WTC11 (cell line): ENCODE data around the gene C11orf52. TPM values are rescaled to one million over a fixed set of nuclear protein-coding genes. Genes with fewer than 3 reads are reported as not detected.

Experiments used
- ATAC-seq: fragments of 200-7000 bp; cut with Tn5 transposase; 2 replicates; pipeline ENCODE4 v1.10.0; 2021; ENCODE audit warnings: mild to moderate bottlenecking, moderate library complexity
- CTCF ChIA-PET: fragments of 300-600 bp; sonication (Branson Sonifier 250); formaldehyde crosslinking; loops from one replicate; lab custom pipeline; 2021; ENCODE audit warnings: antibody characterized with exemption; lab: Charles Lee
- POLR2A ChIA-PET: fragments of 350-600 bp; sonication (Branson Sonifier 250); formaldehyde crosslinking; loops from one replicate; lab custom pipeline; 2021; ENCODE audit warnings: antibody characterized with exemption; lab: Charles Lee
- DNase-seq: peaks from one replicate; pipeline ENCODE4 v3.0.0; 2021; ENCODE audit warnings: low spot score
- H3K27ac Mint-ChIP-seq: 2 replicates; pipeline ENCODE4 v1.8.0; 2021; ENCODE audit warnings: mixed read lengths
- H3K27me3 Mint-ChIP-seq: 2 replicates; pipeline ENCODE4 v1.8.0; 2021; ENCODE audit warnings: low read depth, mild to moderate bottlenecking, moderate library complexity, mixed read lengths
- H3K36me3 Mint-ChIP-seq: 2 replicates; pipeline ENCODE4 v1.8.0; 2021; ENCODE audit warnings: mixed read lengths
- H3K4me1 Mint-ChIP-seq: 2 replicates; pipeline ENCODE4 v1.8.0; 2022; ENCODE audit warnings: mixed read lengths
- H3K4me3 Mint-ChIP-seq: 2 replicates; pipeline ENCODE4 v1.8.0; 2021; ENCODE audit warnings: mild to moderate bottlenecking, moderate library complexity, mixed read lengths
- H3K9me3 Mint-ChIP-seq: 2 replicates; pipeline ENCODE4 v1.8.0; 2021; ENCODE audit warnings: mixed read lengths
- AR ChIP-seq: fragments of 250-450 bp; sonication (Bioruptor Pico); IDR thresholded peaks from 2 replicates; pipeline ENCODE4 v1.9.0; 2021; ENCODE audit warnings: mild to moderate bottlenecking
- ARID4B ChIP-seq: sonication (generic); formaldehyde crosslinking; IDR thresholded peaks from 2 replicates; pipeline ENCODE4 v1.8.0; 2023; ENCODE audit warnings: missing genetic modification reagents, mild to moderate bottlenecking, borderline replicate concordance
- CREM ChIP-seq: sonication (generic); formaldehyde crosslinking; IDR thresholded peaks from 2 replicates; pipeline ENCODE4 v1.8.1; 2022; ENCODE audit warnings: mild to moderate bottlenecking, missing genetic modification reagents, moderate library complexity
- GABPB1 ChIP-seq: sonication (generic); formaldehyde crosslinking; IDR thresholded peaks from 2 replicates; pipeline ENCODE4 v1.8.1; 2023; ENCODE audit warnings: mild to moderate bottlenecking, missing genetic modification reagents
- GRHL2 ChIP-seq: fragments of 250-450 bp; sonication (Bioruptor Pico); IDR thresholded peaks from 2 replicates; pipeline ENCODE4 v1.8.0; 2022; ENCODE audit warnings: mild to moderate bottlenecking, moderate library complexity; ENCODE audit not compliant: insufficient replicate concordance, severe bottlenecking
- HMGXB4 ChIP-seq: sonication (generic); formaldehyde crosslinking; IDR thresholded peaks from 2 replicates; pipeline ENCODE4 v1.8.1; 2023; ENCODE audit warnings: mild to moderate bottlenecking, moderate library complexity, missing genetic modification reagents
- KAT7 ChIP-seq: sonication (generic); formaldehyde crosslinking; IDR thresholded peaks from 2 replicates; pipeline ENCODE4 v1.8.1; 2023; ENCODE audit warnings: missing genetic modification reagents, mild to moderate bottlenecking, borderline replicate concordance
- MAX ChIP-seq: sonication (generic); formaldehyde crosslinking; IDR thresholded peaks from 2 replicates; pipeline ENCODE4 v1.8.0; 2022; ENCODE audit warnings: mild to moderate bottlenecking, missing genetic modification reagents
- PRDM15 ChIP-seq: sonication (generic); formaldehyde crosslinking; IDR thresholded peaks from 2 replicates; pipeline ENCODE4 v1.8.0; 2022; ENCODE audit warnings: missing genetic modification reagents
- PRRX2 ChIP-seq: fragments of 250-450 bp; sonication (Bioruptor Pico); IDR thresholded peaks from 2 replicates; pipeline ENCODE4 v1.8.0; 2021; ENCODE audit warnings: mild to moderate bottlenecking
- SMAD3 ChIP-seq: sonication (generic); formaldehyde crosslinking; IDR thresholded peaks from 2 replicates; pipeline ENCODE4 v1.8.0; 2022; ENCODE audit warnings: missing genetic modification reagents, mild to moderate bottlenecking, borderline replicate concordance
- SMAD4 ChIP-seq: sonication (generic); formaldehyde crosslinking; IDR thresholded peaks from 2 replicates; pipeline ENCODE4 v1.8.0; 2022; ENCODE audit warnings: mild to moderate bottlenecking, missing genetic modification reagents
- SP1 ChIP-seq: sonication (generic); formaldehyde crosslinking; conservative IDR thresholded peaks from 2 replicates; pipeline ENCODE4 v1.8.1; 2022; ENCODE audit warnings: missing genetic modification reagents
- TEAD1 ChIP-seq: sonication (generic); formaldehyde crosslinking; IDR thresholded peaks from 2 replicates; pipeline ENCODE4 v1.8.0; 2022; ENCODE audit warnings: mild to moderate bottlenecking, missing genetic modification reagents
- ZBTB43 ChIP-seq: sonication (generic); formaldehyde crosslinking; IDR thresholded peaks from 2 replicates; pipeline ENCODE4 v1.8.1; 2023; ENCODE audit warnings: mild to moderate bottlenecking, missing genetic modification reagents
- ZNF219 ChIP-seq: sonication (generic); formaldehyde crosslinking; IDR thresholded peaks from 2 replicates; pipeline ENCODE4 v1.8.0; 2023; ENCODE audit warnings: missing genetic modification reagents, mild to moderate bottlenecking, borderline replicate concordance
- ZNF232 ChIP-seq: sonication (generic); formaldehyde crosslinking; IDR thresholded peaks from 2 replicates; pipeline ENCODE4 v1.8.0; 2022; ENCODE audit warnings: mild to moderate bottlenecking, missing genetic modification reagents
- ZNF416 ChIP-seq: fragments of 250-450 bp; sonication (Bioruptor Pico); IDR thresholded peaks from 2 replicates; pipeline ENCODE4 v1.9.0; 2021; ENCODE audit warnings: mild to moderate bottlenecking, inconsistent platforms
- total RNA-seq: library from RNA; stranded (reverse); gene quantifications from 3 replicates; pipeline ENCODE4 v1.2.3, GENCODE V29; 2021
- TF ChIP-seq, protein P1 (sequence below): sonication (generic); formaldehyde crosslinking; IDR thresholded peaks from 2 replicates; pipeline ENCODE4 v1.8.0; 2022; ENCODE audit warnings: mild to moderate bottlenecking, missing genetic modification reagents
- TF ChIP-seq, protein P2 (sequence below): sonication (generic); formaldehyde crosslinking; IDR thresholded peaks from 2 replicates; pipeline ENCODE4 v1.8.1; 2022; ENCODE audit warnings: mild to moderate bottlenecking, moderate library complexity, missing genetic modification reagents

C11orf52 gene
- total RNA-seq, 1 experiment from 2014 or later: 2.1 TPM

GRCh38 chr11:111878849-111879636 lies 39.7 kb upstream of the C11orf52 start, which contains the start of the genes CFAP68 and FDXACB1:
Gene CFAP68, plus strand, starts transcription at chr11:111879541. Its CDS starts 20 bp downstream, at chr11:111879561.
Gene FDXACB1, minus strand, starts transcription at chr11:111879165. Its CDS starts 33 bp downstream, at chr11:111879132.
- CTCF ChIA-PET: interaction anchor here (1.1 to 2.0 kb wide), 3 partner anchors 40 to 103 kb away, joined by 4 to 13 read pairs (median 6); partner anchors contain the start of gene C11orf52
- peaks cover 6% of the 10 kb centered on the region for H3K4me1 Mint-ChIP-seq
- ATAC-seq (peak; percentile 96), DNase-seq (peak; percentile 98)
- no peaks in the 10 kb centered on the region for H3K36me3 Mint-ChIP-seq
- peak within 1 kb of the TSS; percentile 100 for H3K27ac Mint-ChIP-seq
- H3K9me3 Mint-ChIP-seq: no peaks in the 10 kb centered on the region
- peak within 1 kb of the TSS; percentile 92 for H3K4me3 Mint-ChIP-seq
- peaks cover 2% of the 10 kb centered on the region; the same call in 1 of the 2 replicates for H3K27me3 Mint-ChIP-seq
- POLR2A ChIA-PET: no interaction called here
- TF ChIP-seq, protein P1, sequence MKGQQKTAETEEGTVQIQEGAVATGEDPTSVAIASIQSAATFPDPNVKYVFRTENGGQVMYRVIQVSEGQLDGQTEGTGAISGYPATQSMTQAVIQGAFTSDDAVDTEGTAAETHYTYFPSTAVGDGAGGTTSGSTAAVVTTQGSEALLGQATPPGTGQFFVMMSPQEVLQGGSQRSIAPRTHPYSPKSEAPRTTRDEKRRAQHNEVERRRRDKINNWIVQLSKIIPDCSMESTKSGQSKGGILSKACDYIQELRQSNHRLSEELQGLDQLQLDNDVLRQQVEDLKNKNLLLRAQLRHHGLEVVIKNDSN: peak; percentile 40; the same call in 1 of the 2 replicates
- no peak for TF ChIP-seq GRHL2
- TF ChIP-seq AR (CRISPR knock-in tag): no peak
- TF ChIP-seq ZNF416 (CRISPR knock-in tag): no peak
- TF ChIP-seq KAT7 (CRISPR knock-in tag): no peak
- TF ChIP-seq TEAD1 (CRISPR knock-in tag): peak; percentile 78; the same call in 1 of the 2 replicates
- peak; percentile 99 for TF ChIP-seq CREM (CRISPR knock-in tag)
- peak; percentile 73 for TF ChIP-seq GABPB1 (CRISPR knock-in tag)
- 0 out of 2 replicates have a peak, but pooled peaks have one; percentile 19 for TF ChIP-seq PRDM15
- no peak for TF ChIP-seq SMAD3
- TF ChIP-seq ZNF232 (CRISPR knock-in tag): no peak; the same call in 1 of the 2 replicates
- TF ChIP-seq HMGXB4 (CRISPR knock-in tag): peak; percentile 97
- TF ChIP-seq MAX (CRISPR knock-in tag): peak; percentile 64
- TF ChIP-seq, protein P2, sequence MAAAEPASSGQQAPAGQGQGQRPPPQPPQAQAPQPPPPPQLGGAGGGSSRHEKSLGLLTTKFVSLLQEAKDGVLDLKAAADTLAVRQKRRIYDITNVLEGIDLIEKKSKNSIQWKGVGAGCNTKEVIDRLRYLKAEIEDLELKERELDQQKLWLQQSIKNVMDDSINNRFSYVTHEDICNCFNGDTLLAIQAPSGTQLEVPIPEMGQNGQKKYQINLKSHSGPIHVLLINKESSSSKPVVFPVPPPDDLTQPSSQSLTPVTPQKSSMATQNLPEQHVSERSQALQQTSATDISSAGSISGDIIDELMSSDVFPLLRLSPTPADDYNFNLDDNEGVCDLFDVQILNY (CRISPR knock-in tag): peak; percentile 52; the same call in 1 of the 2 replicates
- no peak for TF ChIP-seq SMAD4 (CRISPR knock-in tag)
- TF ChIP-seq PRRX2 (CRISPR knock-in tag): no peak
- peak; percentile 88 for TF ChIP-seq SP1 (CRISPR knock-in tag)
- TF ChIP-seq ARID4B (CRISPR knock-in tag): peak; percentile 83; the same call in 1 of the 2 replicates
- TF ChIP-seq ZBTB43 (CRISPR knock-in tag): no peak
- TF ChIP-seq ZNF219 (CRISPR knock-in tag): no peak; the same call in 1 of the 2 replicates
